ENCODE results near the gene IDH3A. TPM values are rescaled to one million over a fixed set of nuclear protein-coding genes. Genes with fewer than 3 reads are reported as not detected.

The IDH3A gene
- total RNA-seq, 1 donor from 2014 or later, result 60.2 TPM

DNA sequence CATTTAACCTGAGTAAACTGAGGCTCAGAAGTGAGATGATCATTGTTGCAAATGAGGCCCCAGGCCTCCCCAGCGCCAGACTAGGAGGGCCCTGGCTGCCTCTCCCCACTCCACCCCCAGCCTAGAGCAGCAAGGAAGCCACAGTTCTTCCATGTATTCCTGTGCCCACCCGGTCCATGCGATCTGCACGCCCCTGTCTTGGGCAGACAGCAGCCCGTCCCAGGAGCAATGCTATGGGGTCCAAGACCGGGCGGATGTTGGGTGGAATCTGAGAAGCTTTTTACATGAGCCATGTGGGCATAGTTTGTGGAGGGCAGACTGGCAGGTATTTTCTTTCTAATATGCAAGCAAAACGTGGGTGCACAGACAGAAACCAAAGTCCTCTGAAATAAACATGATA lies 41.7 kb upstream of the IDH3A start:
- intact Hi-C loops (cut with DNase I), result no loop called here
- no peak for DNase-seq (ENCODE audit: extremely low spot score in 2 of 2)
- H3K4me1 ChIP-seq, result no peaks in the 10 kb centered on the region
- H3K9me3 ChIP-seq, result no peaks in the 10 kb centered on the region
- no peaks in the 10 kb centered on the region for H3K27me3 ChIP-seq
- H3K27ac ChIP-seq, result no peak overlapping the region
- H3K4me3 ChIP-seq, result no peak overlapping the region
- H3K36me3 ChIP-seq, result no peaks in the 10 kb centered on the region
- TF ChIP-seq, protein P1, sequence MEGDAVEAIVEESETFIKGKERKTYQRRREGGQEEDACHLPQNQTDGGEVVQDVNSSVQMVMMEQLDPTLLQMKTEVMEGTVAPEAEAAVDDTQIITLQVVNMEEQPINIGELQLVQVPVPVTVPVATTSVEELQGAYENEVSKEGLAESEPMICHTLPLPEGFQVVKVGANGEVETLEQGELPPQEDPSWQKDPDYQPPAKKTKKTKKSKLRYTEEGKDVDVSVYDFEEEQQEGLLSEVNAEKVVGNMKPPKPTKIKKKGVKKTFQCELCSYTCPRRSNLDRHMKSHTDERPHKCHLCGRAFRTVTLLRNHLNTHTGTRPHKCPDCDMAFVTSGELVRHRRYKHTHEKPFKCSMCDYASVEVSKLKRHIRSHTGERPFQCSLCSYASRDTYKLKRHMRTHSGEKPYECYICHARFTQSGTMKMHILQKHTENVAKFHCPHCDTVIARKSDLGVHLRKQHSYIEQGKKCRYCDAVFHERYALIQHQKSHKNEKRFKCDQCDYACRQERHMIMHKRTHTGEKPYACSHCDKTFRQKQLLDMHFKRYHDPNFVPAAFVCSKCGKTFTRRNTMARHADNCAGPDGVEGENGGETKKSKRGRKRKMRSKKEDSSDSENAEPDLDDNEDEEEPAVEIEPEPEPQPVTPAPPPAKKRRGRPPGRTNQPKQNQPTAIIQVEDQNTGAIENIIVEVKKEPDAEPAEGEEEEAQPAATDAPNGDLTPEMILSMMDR (IDR thresholded peaks at IDR 0.05), result no peak
- TF ChIP-seq POLR2AphosphoS5 (IDR thresholded peaks at IDR 0.05; ENCODE audit: insufficient read depth in 1 of 2, low read depth in 1 of 2) (no peak), POLR2A (IDR thresholded peaks at IDR 0.05) (no peak)

GRCh38 chr15:78108300-78109084 lies 40.7 kb upstream of the IDH3A start:
- intact Hi-C loops (cut with DNase I), result loop anchor here (2.0 kb wide), 1 partner anchor 142 kb away; no protein-coding TSS in a partner anchor
- no peak overlapping the region for H3K27ac ChIP-seq
- no peak for DNase-seq (ENCODE audit: extremely low spot score in 2 of 2)

GRCh38 chr15:78109156-78109555 lies 40.0 kb upstream of the IDH3A start:
- H3K27me3 ChIP-seq, result no peaks in the 10 kb centered on the region
- intact Hi-C loops (cut with DNase I), result loop anchor here (2.0 kb wide), 1 partner anchor 142 kb away; no protein-coding TSS in a partner anchor
- TF ChIP-seq, protein P1 (IDR thresholded peaks at IDR 0.05), result no peak
- no peak for TF ChIP-seq POLR2AphosphoS5 (IDR thresholded peaks at IDR 0.05; ENCODE audit: insufficient read depth in 1 of 2, low read depth in 1 of 2)
- TF ChIP-seq POLR2A (IDR thresholded peaks at IDR 0.05), result no peak

More at GRCh38 chr15:78108300-78109084, 40.7 kb upstream of the IDH3A start:
- H3K27me3 ChIP-seq, result no peaks in the 10 kb centered on the region
- H3K36me3 ChIP-seq, result no peaks in the 10 kb centered on the region
- no peaks in the 10 kb centered on the region for H3K9me3 ChIP-seq
- no peaks in the 10 kb centered on the region for H3K4me1 ChIP-seq
- no peak for TF ChIP-seq POLR2AphosphoS5 (IDR thresholded peaks at IDR 0.05; ENCODE audit: insufficient read depth in 1 of 2, low read depth in 1 of 2)
- TF ChIP-seq, protein P1 (IDR thresholded peaks at IDR 0.05), result peak; percentile 95 to 98 (median 98)
- TF ChIP-seq POLR2A (IDR thresholded peaks at IDR 0.05), result no peak
- H3K4me3 ChIP-seq, result no peak overlapping the region

GRCh38 chr15:78110096-78110495 lies 39.1 kb upstream of the IDH3A start:
- Histone ChIP-seq H3K36me3 (no peaks in the 10 kb centered on the region), H3K4me3 (no peak overlapping the region), H3K27ac (no peak overlapping the region), H3K27me3 (no peaks in the 10 kb centered on the region), H3K4me1 (no peaks in the 10 kb centered on the region), H3K9me3 (no peaks in the 10 kb centered on the region)
- TF ChIP-seq, protein P1 (IDR thresholded peaks at IDR 0.05), result no peak
- TF ChIP-seq POLR2A (IDR thresholded peaks at IDR 0.05) (no peak), POLR2AphosphoS5 (IDR thresholded peaks at IDR 0.05; ENCODE audit: insufficient read depth in 1 of 2, low read depth in 1 of 2) (no peak)
- intact Hi-C loops (cut with DNase I), result loop anchor here (5.0 kb wide), 2 partner anchors 87 to 132 kb away; no protein-coding TSS in a partner anchor
- no peak for DNase-seq (ENCODE audit: extremely low spot score in 2 of 2)

More at GRCh38 chr15:78109156-78109555, 40.0 kb upstream of the IDH3A start:
- no peaks in the 10 kb centered on the region for H3K9me3 ChIP-seq
- DNase-seq (ENCODE audit: extremely low spot score in 2 of 2), result no peak
- H3K4me1 ChIP-seq, result no peaks in the 10 kb centered on the region
- no peaks in the 10 kb centered on the region for H3K36me3 ChIP-seq
- no peak overlapping the region for H3K27ac ChIP-seq
- H3K4me3 ChIP-seq, result no peak overlapping the region
